Stimulated activated CD8-positive, alpha-beta memory T cell treated with anti-CD3 and anti-CD28 coated beads, Interleukin-2, amount 100 ng/mL, for 48 hours (primary cell): ENCODE data around the gene EP400.
"Not testable (repeated sequence)": the region's sequence is repeated elsewhere in the genome, so short reads cannot be mapped to it uniquely, and the experiment has no call there.

Experiments used
- DNase-seq, 2 donors: peaks; one replicate each; pipeline ENCODE4 v3.0.0-alpha.2; 2020; ENCODE audit warnings: low read depth in 2 of 2

The EP400 gene

DNA sequence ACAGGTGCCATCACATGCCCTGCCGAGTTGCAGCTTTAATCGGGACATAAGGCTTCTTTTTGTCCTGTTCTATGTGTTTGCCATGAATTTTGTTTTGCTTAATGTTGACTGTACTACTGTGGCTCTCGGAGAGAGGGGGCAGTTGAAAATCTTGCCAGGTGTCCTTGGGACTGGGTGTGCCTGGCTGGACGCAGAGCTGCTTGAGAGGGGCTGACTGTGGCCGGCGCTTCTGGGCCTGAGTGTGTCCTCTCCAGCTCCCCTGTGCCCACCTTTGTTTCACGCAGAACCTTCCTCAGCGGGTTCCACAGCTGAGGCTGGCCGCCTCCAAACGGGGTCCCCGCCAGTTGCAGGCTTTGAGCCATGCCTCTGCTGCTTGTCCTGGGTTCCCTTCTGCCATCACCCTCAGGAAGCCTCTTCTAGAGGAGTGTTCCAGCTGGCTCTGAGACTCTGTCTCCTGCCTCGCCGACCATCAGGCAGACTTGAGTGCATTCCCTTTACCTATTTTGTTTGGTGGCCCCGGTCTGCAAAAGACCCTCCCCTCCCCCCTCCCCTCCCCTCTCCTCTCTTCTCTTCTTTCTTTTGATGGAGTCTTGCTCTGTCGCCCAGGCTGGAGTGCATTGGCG lies 144.6 kb downstream of the EP400 start:
- DNase-seq = no peak

DNA sequence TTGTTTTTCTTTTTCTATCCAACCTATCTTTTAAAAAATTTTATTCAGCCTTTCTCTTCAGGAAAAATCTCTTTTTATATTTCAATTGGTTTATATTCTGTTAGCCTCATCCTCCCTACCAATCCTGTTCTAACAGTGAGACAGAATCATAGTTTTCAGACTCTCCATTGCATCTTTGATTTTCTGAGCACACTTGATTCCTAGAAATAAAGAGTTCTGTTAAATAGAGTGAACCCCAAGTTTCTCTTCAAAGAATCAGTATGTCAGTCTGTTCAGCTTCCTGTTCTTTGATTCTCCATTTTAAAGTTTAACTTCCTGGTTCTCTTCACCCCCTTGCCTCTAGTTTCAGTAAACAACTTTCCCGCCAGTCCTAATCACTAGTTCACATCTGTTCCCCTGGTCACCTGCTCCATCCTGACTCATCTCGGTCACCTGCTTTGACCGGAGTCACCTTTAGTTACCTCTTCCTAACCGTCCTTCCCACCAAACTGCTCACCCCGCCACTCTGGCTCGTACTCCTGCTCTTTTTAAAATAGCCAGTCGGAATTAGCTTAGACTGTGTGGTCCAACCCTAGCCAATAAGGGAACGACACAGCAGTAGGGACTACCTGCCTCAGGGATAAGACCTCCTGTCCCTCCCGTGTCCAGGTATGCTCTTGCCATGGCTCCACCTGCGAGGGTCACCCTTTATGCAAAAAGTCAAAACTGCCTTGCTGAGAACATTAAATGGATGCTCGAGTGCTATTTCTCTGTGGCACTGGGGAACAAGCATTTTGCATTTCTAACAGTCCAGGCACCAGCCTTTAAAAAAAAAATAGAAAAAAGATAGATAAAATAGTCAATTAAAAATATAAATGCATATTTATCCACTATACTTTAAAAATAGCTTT lies 146.0 kb downstream of the EP400 start:
- DNase-seq = no peak

DNA sequence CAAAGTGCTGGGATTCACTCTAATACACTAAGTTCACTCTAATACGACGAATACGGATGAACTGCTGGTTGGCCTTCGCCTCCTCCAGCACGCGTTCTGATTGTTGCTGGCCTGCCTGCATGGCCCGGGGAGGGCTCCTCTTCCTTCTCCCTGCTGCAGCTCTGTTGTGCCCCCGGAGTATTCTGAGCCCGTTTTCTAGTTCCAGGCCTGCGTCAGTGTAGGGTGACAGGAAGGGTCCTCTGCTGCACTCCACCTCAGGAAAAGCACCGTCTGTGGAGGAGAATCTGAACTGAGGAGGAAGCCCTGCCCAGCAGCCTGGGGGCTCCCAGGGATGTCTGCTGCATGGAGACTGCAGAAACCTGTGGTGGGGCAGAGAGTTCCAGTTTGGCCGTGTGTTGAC lies 150.0 kb downstream of the EP400 start:
- no peak for DNase-seq

DNA sequence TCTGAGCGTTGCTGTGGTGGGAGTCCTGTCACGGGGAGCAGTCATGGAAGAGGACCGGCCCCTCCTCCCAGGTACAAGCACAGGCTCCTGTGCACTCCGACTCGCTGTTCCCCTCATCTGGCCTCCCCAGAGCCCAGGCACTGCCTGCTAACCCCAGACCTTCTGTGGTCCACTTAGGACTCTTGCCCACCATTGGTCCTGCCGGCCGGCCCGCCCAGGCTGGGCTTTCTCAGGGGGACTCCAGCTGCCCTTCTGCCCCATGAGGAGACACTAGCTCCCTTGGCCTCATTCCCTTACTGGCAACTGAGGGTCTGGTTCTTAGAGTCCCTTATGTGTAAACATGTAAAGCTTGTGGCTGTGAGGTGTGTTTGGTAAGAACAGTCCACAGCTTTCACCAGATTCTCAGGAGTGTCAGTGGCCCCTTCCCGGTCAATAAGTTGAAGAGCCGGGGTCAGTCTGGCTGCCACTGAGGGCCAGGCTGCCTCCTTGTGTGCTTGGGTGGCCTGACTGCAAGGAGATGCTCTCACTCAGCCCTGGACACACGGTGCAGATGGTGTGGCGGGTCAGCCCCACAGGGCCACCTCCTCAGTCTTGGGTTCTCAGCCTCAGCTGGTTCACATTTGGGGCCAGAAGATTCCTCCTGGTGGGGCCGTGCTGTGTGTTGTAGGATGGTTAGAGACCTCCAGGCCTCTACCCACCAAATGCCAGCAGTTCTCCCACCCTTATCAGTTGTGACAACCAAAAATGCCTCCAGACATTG lies 150.7 kb downstream of the EP400 start:
- DNase-seq = no peak

DNA sequence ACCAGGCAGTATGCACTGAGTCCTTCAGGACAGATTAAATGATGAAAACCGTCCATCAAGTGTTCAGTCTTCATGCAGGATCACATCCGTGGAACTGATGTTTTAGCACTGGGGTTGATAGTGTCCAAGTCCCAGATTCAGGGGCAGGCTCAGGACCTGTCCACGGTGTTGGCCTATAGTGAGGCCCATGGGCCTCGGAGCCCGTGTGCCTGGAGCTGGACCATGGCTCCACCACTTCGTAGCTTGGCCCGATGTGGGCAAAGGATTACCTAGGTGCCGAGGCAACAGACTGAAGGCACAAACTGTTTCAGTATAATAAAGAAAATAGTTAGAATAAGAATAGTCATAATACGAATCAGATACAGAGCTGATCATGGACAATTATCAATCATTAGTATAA lies 152.6 kb downstream of the EP400 start:
- DNase-seq = no peak

DNA sequence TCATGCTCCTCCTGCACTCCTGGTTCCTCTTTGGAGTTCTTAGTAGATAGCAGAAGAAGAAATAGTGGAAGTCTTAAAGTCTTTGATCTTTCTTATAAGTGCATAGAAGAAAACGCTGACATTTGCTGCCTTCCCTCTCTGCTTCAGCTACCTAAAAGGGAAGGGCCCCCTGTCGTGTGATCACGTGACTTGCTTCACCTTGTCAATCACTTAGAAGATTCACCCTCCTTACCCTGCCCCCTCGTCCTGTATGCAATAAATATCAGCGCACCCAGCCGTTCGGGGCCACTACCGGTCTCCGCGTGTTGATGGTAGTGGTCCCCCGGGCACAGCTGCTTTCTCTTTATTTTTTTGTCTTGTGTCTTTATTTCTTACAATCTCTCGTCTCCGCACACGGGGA lies 153.3 kb downstream of the EP400 start:
- not testable (repeated sequence) for DNase-seq

DNA sequence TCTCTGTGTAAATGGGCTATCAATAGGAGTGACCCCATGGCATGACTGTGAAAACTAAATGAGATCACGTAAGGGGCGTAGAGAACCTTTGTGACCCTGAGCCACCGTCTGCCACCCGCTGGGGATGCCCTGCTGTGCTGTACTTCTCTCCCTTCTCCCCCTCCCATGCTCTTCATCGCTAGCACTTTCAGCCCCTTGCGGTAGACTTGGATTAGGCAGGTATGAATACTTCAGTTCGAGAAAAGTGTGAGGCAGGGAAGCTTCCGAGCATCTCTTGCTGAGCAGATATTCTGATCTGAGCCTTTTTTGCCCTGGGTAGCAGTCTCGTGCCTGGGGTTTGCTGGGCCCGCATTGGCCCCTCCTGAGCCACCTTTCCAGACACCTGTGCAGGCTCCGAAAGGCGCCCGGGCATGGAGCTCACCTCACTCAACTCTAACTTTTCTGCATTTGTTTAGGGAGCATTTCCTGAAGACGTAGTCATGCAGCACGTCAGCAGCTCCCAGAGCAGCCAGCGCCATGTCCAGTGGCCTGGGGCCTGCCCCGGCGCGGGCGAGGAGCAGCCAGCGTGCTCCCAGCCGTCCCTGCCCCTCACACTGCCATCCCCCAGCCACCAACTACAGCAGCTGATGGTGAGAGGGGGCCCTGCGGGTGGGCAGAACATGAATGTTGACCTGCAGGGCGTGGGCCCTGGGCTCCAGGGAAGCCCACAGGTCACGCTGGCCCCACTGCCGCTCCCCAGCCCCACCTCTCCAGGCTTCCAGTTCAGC lies 154.0 kb downstream of the EP400 start:
- no peak for DNase-seq

DNA sequence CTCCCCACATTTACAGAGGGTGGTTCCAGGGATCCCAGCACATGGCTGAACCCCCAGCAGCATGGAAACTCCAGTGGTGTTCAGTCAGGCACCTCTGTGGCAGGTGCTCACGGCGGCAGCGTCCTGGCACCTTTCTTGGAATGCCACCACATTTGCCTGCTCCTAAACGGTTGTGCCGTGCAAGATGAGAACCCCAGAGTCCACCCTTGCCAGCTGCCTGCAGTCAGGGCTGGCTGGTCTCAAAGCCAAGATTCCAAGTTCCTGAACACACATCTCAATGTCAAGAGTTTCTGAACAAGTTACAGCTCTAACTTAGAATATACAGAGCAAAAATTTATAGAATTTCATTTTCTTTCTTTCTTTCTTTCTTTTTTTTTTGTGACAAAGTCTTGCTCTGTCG lies 155.7 kb downstream of the EP400 start:
- no peak for DNase-seq

DNA sequence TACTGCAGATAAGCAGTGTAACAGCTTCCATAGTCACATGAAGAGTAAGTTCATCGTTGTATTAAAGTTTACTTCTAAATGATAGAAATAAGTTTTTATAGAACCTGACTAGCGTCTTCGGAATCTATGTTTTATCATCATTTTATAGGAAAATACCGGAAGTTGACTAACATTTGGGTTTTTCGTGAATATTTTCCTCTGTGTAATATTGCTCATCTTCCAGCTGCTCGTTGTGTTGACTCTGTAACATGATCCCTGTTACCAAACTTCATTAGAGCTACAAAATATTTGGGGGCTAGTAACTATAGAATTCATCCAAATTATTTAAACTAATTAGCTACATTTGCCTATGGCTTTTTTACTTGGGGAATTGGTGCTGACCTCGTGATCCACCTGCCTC lies 157.2 kb downstream of the EP400 start:
- DNase-seq = no peak

DNA sequence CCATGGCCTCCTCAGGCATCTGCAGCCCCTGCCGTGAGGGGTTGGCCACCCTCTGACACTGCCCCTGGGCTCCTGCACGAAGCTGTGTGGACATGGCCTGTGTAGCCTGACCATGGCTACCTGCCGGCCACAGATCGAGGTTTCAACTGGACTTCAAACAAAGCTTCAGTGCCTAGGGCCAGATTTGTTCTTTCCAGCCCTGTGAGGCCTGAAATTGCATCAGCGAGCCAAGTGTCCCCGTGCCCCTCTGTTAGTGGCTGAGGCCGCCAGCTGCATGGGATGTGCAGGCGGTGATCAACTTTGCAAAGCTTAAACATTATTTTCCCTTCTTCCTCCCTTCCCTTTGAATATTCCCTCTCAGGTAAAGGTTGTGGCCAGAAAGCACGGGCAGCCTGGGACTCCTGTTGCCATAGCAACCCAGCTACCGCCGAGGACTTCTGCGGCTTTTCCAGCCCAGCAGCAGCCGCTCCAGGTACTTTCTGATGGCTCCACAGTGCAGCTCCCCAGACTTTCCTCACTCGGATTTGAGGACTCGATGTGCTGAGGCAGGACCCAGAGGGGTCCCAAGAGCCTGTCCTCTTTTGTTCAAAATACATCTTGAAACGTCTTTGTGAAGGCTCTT lies 158.6 kb downstream of the EP400 start:
- DNase-seq = no peak

DNA sequence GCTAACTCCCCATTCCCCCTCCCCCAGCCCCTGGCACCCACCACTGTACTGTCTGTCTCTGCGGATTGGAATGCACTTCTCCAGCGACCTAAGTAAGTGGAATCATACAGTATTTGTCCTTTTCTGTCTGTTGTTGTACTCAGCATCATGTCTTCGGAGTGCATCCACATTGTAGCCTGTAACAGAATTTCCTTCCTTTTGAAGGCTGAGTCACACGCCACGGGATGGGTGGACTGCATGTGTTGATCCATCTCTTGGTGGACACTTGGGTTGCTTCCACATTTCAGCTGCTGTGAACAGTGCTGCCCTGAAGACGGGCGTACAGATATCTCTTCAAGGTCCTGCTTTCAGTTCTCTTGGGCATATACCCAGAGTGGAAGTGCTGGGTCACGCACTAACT lies 160.0 kb downstream of the EP400 start:
- no peak for DNase-seq

DNA sequence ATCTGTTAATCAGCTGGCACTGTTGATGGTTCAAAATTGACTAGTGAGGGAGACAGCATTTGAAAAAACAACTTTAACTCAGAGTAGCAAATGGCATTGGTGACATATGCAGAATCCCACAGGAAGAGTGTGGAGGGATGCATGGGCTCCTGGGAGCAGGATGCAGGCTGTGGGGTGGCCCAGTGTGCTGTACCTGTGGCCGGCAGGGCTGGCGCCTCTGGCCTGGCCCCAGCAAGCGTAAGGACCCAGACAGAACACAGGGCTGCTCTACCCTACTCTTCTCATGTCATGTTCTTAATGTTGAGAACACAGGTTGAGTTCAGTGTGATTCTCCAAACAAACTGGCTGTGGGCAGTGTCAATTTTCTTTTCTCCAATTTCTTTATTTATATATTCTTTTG lies 160.9 kb downstream of the EP400 start:
- DNase-seq = no peak

DNA sequence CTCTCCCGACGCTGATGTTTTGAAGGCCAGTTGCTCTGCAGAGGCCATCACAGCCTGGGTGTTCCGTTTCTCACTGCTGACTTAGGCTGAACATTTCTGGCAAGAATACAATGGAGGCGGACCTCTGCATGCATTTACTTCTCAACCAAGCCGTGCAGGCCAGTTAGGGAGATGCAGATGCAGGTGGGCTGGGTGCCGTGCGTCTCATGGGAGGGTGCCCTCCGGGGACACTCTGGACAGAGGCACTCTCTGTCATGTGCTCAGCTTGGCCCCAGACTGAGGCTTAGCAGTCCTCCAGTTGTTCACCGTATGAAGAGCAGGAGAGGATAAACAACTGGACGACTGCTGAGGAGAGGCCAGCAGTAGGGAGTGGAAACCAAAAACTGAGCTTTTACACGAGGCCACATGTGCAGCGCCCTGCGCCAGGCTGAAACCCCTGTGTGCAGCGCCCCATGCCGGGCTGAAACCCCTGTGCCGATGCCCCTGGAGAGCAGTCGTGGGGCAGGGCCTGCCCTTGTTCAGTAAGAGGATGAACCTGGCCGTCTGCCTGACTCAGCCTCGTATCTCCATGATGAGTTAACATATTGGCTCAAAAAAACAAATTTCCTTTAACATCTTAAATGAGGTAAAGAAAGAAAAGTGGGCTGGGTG lies 162.0 kb downstream of the EP400 start:
- no peak for DNase-seq

DNA sequence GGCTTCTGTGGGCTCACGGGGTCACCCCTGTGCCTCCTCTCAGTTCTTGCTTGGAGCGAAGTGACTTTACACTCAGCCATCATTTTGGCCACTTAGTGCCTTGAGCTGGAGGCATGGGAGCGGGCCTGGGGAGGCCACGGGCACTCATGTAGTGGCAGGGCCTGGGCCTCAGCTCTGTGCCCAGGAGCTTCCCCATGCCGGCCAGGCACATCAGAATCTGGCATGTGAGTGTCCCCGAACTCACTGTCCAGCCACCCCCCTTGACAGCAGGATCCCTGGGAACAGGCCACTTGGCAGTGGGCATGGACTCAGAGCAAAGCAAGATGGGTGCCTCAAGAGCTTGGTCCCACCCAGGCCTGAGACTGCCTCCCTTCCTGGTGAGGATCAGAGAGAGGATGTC lies 164.9 kb downstream of the EP400 start:
- DNase-seq = no peak

DNA sequence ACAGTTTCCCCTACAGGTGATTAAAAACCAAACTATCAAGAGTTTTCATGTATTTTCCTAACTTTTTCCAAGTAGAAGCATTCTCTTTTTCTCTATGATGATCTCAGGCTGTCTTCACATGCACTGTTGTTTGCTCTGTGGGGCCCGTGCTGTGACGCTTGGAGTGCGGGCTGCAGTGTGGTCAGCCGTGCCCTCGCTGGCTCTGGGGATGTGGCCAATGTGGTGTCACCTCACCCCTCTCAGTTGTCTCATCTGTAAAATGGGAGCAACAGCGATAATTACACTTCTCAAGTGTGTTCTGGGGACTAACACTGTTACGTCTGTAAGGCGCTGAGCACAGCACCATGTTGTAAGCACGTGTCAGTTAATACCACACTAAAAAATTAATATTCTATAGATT lies 165.8 kb downstream of the EP400 start:
- DNase-seq = no peak

DNA sequence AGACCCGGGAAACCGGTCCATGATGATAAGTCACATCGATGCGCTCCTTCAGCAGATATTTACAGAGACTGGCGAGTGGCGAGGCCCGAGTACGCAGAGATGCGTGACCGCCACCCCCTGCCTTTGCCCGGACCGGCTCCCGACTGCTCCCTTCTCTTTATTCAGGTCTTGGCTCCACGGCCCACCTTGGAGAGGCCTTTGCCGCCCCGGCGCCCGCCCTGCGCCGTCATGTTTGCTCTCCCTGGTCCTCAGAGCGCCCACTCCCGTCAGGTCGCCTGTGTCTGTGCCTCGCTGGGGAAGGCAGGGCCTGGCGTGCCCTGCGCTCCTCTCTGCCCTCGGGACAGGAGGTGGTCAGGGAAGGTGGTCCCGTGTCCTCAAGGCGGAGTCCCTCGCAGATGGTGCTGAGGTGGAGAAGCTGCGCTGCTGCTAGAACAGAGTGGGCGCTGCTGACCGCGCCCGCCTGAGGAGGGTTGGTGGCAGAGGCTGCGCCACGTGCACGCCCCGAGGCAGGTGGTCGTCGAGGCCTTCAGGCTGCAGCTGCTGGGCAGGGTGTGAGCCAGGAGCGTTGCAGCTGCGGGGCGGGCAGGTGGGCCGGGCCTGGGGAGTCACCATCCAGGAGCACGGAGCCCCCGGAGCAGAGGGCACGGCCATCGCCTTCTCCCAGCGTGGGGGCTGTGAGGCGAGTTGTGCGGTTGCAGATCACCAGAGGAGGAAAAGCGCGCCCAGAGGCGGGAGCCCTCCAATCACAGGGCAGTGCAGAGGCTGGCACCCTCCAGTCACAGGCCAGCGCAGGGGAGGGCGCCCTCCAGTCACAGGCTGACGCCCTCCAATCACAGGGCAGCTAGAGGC lies 167.2 kb downstream of the EP400 start:
- no peak for DNase-seq

DNA sequence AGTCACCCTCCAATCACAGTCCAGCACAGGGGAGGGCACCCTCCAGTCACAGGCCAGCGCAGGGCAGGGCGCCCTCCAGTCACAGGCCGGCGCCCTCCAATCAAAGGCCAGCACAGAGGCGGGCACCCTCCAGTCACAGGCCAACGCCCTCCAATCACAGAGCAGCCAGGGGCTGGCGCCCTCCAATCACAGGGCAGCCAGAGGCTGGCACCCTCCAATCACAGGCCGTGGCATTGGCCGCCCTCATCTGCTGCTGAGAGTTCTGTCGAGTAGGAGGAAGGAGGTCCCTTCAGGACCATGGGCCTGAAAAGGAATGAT lies 167.8 kb downstream of the EP400 start:
- DNase-seq = no peak

DNA sequence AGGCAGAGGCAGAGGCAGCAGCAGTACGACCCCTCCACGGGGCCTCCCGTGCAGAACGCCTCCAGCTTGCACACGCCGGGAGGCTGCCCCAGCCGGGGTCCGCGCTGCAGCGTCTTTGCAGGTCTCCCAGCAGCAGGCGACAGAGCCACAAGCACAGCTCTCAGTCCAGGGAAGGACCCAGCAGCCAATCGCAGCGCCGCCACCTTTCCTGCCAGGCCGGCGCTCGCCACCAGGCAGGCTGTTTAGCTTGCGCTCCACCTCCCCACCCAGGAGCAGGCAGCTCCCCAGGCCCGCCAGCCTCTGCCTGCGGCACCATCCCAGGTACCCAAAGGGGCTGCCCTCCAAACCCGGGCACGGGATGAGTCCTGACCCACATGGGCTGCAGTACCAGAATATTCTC lies 169.1 kb downstream of the EP400 start:
- no peak for DNase-seq

DNA sequence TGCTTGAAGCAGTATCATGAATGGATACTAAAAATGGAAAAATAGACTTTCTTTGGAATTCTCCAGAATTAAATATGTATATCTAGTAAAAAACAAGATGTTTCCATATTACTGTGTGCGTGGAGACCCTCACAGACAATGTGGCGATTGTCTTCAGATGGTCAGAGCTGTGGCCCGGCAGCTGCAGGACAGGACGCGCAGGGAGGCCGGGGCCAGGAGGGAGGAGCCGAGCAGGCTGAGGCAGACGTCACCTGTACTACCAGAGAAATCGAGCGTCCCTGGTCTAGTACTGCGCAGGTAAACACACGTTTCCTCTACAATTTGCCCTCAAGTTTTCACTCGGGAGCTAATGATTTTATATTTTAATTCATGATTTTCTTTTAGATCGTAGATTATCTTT lies 171.5 kb downstream of the EP400 start:
- DNase-seq = no peak
